GM23338 (cell line): ENCODE measurements around the gene QPCTL. TPM values are rescaled to one million over a fixed set of nuclear protein-coding genes. Genes with fewer than 3 reads are reported as not detected.

Source experiments
- ATAC-seq: fragments of 200-7000 bp; cut with Tn5 transposase; 3 replicates; pipeline ENCODE4 v1.9.1; 2020
- DNase-seq: peaks from one replicate; pipeline ENCODE4 v3.0.0-alpha.2; 2015; ENCODE audit warnings: low spot score
- H2AFZ ChIP-seq: fragments of 200-600 bp; sonication (generic); 2 replicates; pipeline ENCODE4 v1.8.0; 2016; ENCODE audit warnings: antibody characterized with exemption, mild to moderate bottlenecking, moderate library complexity
- H3F3A ChIP-seq: fragments of 200-600 bp; sonication (generic); replicated peaks from 2 replicates; pipeline ENCODE4 v1.8.0; 2017; ENCODE audit warnings: antibody characterized with exemption, mixed run types, low read depth
- H3K27ac ChIP-seq: fragments of 200-600 bp; sonication (generic); 2 replicates; pipeline ENCODE4 v1.6.1; 2016; ENCODE audit warnings: low read depth
- H3K27me3 ChIP-seq: fragments of 200-600 bp; sonication (generic); 2 replicates; pipeline ENCODE4 v1.8.0; 2016; ENCODE audit warnings: mild to moderate bottlenecking, mixed run types, moderate library complexity; ENCODE audit not compliant: insufficient read depth
- H3K36me3 ChIP-seq: fragments of 200-600 bp; sonication (generic); 2 replicates; pipeline ENCODE4 v1.8.0; 2016; ENCODE audit warnings: mild to moderate bottlenecking; ENCODE audit not compliant: insufficient read depth
- H3K4me1 ChIP-seq: fragments of 200-600 bp; sonication (generic); 2 replicates; pipeline ENCODE4 v1.8.0; 2016; ENCODE audit warnings: mild to moderate bottlenecking, moderate library complexity; ENCODE audit not compliant: insufficient read depth
- H3K4me2 ChIP-seq: fragments of 200-600 bp; sonication (generic); 2 replicates; pipeline ENCODE4 v1.7.1; 2017; ENCODE audit warnings: mixed run types
- H3K4me3 ChIP-seq: fragments of 200-600 bp; sonication (generic); 2 replicates; pipeline ENCODE4 v1.6.1; 2016; ENCODE audit warnings: mixed run types
- H3K79me2 ChIP-seq: fragments of 200-600 bp; sonication (generic); replicated peaks from 2 replicates; pipeline ENCODE4 v1.8.0; 2017; ENCODE audit warnings: mild to moderate bottlenecking; ENCODE audit not compliant: insufficient read depth
- H3K9me2 ChIP-seq: fragments of 200-600 bp; sonication (generic); 2 replicates; pipeline ENCODE4 v1.8.0; 2017; ENCODE audit not compliant: insufficient read depth
- H4K20me1 ChIP-seq: fragments of 200-600 bp; sonication (generic); replicated peaks from 2 replicates; pipeline ENCODE4 v1.8.0; 2017; ENCODE audit warnings: mild to moderate bottlenecking; ENCODE audit not compliant: insufficient read depth
- H3K27ac Mint-ChIP-seq: 2 replicates; pipeline ENCODE4 v1.8.0; 2020; ENCODE audit warnings: inconsistent platforms, mild to moderate bottlenecking, moderate library complexity, mixed read lengths
- H3K27me3 Mint-ChIP-seq: 3 replicates; pipeline ENCODE4 v1.8.0; 2022; ENCODE audit warnings: low read depth, mild to moderate bottlenecking, moderate library complexity, mixed read lengths, inconsistent platforms; ENCODE audit not compliant: insufficient read depth, poor library complexity
- H3K36me3 Mint-ChIP-seq: 3 replicates; pipeline ENCODE4 v1.8.0; 2021; ENCODE audit warnings: low read depth, mild to moderate bottlenecking, inconsistent platforms, moderate library complexity, mixed read lengths
- H3K4me1 Mint-ChIP-seq: 3 replicates; pipeline ENCODE4 v1.8.0; 2020; ENCODE audit warnings: mild to moderate bottlenecking, inconsistent platforms, mixed read lengths
- H3K4me3 Mint-ChIP-seq: 3 replicates; pipeline ENCODE4 v1.8.0; 2021; ENCODE audit warnings: moderate library complexity, mild to moderate bottlenecking, inconsistent platforms, mixed read lengths
- H3K9me3 Mint-ChIP-seq: 3 replicates; pipeline ENCODE4 v1.8.0; 2020; ENCODE audit warnings: moderate library complexity, mild to moderate bottlenecking, inconsistent platforms, mixed read lengths
- CREB1 ChIP-seq: fragments of 250-450 bp; sonication (Bioruptor Pico); IDR thresholded peaks from 2 replicates; pipeline ENCODE4 v1.5.0; 2020; ENCODE audit warnings: low read depth, mild to moderate bottlenecking, moderate library complexity
- EZH2 ChIP-seq: fragments of 200-600 bp; sonication (generic); IDR thresholded peaks from one replicate; pipeline ENCODE4 v1.8.0; 2017; ENCODE audit warnings: antibody characterized with exemption, mild to moderate bottlenecking, low read depth; ENCODE audit not compliant: unreplicated experiment
- EZH2phosphoT487 ChIP-seq: fragments of 200-600 bp; sonication (generic); IDR thresholded peaks from one replicate; pipeline ENCODE4 v1.8.1; 2018; ENCODE audit warnings: antibody characterized with exemption; ENCODE audit not compliant: unreplicated experiment
- JUNB ChIP-seq: IDR thresholded peaks from one replicate; pipeline ENCODE4 v1.6.1; 2016; ENCODE audit warnings: antibody characterized with exemption; ENCODE audit not compliant: unreplicated experiment
- NANOG ChIP-seq: IDR thresholded peaks from 2 replicates; pipeline ENCODE4 v1.6.1; 2016; ENCODE audit warnings: antibody characterized with exemption, borderline replicate concordance
- POLR2AphosphoS5 ChIP-seq: IDR thresholded peaks from 2 replicates; pipeline ENCODE4 v1.6.1; 2016; ENCODE audit warnings: antibody characterized with exemption, low read depth
- STAT1 ChIP-seq: IDR thresholded peaks from one replicate; pipeline ENCODE4 v1.6.1; 2016; ENCODE audit warnings: antibody characterized with exemption; ENCODE audit not compliant: unreplicated experiment
- ZNF114 ChIP-seq: fragments of 250-450 bp; sonication (Bioruptor Pico); IDR thresholded peaks from 2 replicates; pipeline ENCODE4 v1.5.0; 2020; ENCODE audit warnings: mild to moderate bottlenecking, moderate library complexity
- ZNF331 ChIP-seq: fragments of 250-450 bp; sonication (Bioruptor Pico); IDR thresholded peaks from 2 replicates; pipeline ENCODE4 v1.5.0; 2020; ENCODE audit warnings: low read depth, mild to moderate bottlenecking, moderate library complexity
- polyA plus RNA-seq: library from polyadenylated mRNA; unstranded; fragments of >200 nt; fragmentation: Nextera tagmentation; extraction: Ambion mirVana; gene quantifications from 2 replicates; pipeline ENCODE4 v1.2.1, GENCODE V29; 2016
- total RNA-seq: library from RNA; depleted of rRNA; stranded (reverse); fragments of >200 nt; shearing (Covaris generic); gene quantifications from 2 replicates; pipeline ENCODE4 v1.2.3, GENCODE V29; 2014
- TF ChIP-seq, protein P1 (sequence below): IDR thresholded peaks from one replicate; pipeline ENCODE4 v1.6.1; 2018; ENCODE audit warnings: antibody characterized with exemption; ENCODE audit not compliant: unreplicated experiment
- TF ChIP-seq, protein P2 (sequence below): IDR thresholded peaks from 2 replicates; pipeline ENCODE4 v1.6.1; 2016; ENCODE audit warnings: antibody characterized with exemption
- TF ChIP-seq, protein P3 (sequence below): fragments of 250-450 bp; sonication (Bioruptor Pico); IDR thresholded peaks from 2 replicates; pipeline ENCODE4 v1.5.0; 2020; ENCODE audit warnings: mild to moderate bottlenecking, moderate library complexity
- TF ChIP-seq, protein P4 (sequence below), 2 experiments: fragments of 200-600 bp in 1 of 2; sonication (generic) in 1 of 2; conservative IDR thresholded peaks; 2 replicates each; pipeline versions ENCODE4 v1.5.1 to v1.6.1; 2016 to 2017; ENCODE audit warnings: antibody characterized with exemption in 2 of 2, low read depth in 2 of 2, mild to moderate bottlenecking in 2 of 2, moderate library complexity in 1 of 2

The QPCTL gene
- total and polyA plus RNA-seq, 2 experiments from 2014 or later: 10.6 to 26.2 TPM

DNA sequence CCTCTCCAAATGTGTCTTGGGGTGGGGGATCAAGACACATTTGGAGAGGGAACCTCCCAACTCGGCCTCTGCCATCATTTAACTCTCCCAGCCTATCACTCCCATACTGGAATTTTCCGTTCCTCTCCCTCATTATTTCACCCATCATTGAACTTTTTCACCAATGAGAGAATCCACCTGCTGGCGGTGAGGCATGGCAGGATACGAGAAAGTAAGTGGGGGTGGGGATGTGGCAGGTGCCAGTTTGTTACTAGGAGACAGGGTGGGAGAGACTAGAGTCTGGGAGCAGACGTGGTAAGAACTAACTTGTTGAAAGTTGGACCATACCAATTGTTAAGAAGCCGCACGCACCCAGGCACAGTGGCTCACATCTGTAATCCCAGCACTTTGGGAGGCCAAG is 17.5 kb upstream of the QPCTL start:
- Mint-ChIP-seq H3K4me3 (no peak overlapping the region; the same call in 2 of the 3 replicates), H3K4me1 (peaks cover 13% of the 10 kb centered on the region), H3K27ac (no peak overlapping the region), H3K9me3 (no peaks in the 10 kb centered on the region; the same call in 2 of the 3 replicates), H3K27me3 (peaks cover 43% of the 10 kb centered on the region), H3K36me3 (no peaks in the 10 kb centered on the region)
- Histone ChIP-seq H3K27ac (no peak overlapping the region), H3K79me2 (no peaks in the 10 kb centered on the region), H3K36me3 (no peaks in the 10 kb centered on the region), H4K20me1 (no peaks in the 10 kb centered on the region; the same call in 1 of the 2 replicates), H3K4me3 (no peak overlapping the region), H3K27me3 (peaks cover 29% of the 10 kb centered on the region), H3F3A (peaks cover 13% of the 10 kb centered on the region), H2AFZ (no peak overlapping the region), H3K4me1 (peaks cover 5% of the 10 kb centered on the region; the same call in 1 of the 2 replicates), H3K4me2 (no peak overlapping the region), H3K9me2 (no peaks in the 10 kb centered on the region)
- ATAC-seq: no peak
- TF ChIP-seq ZNF114 (CRISPR knock-in tag) (no peak), EZH2phosphoT487 (no peak), EZH2 (no peak), JUNB (no peak), NANOG (no peak), STAT1 (no peak), ZNF331 (CRISPR knock-in tag) (no peak), POLR2AphosphoS5 (no peak), CREB1 (no peak)
- TF ChIP-seq, protein P1, sequence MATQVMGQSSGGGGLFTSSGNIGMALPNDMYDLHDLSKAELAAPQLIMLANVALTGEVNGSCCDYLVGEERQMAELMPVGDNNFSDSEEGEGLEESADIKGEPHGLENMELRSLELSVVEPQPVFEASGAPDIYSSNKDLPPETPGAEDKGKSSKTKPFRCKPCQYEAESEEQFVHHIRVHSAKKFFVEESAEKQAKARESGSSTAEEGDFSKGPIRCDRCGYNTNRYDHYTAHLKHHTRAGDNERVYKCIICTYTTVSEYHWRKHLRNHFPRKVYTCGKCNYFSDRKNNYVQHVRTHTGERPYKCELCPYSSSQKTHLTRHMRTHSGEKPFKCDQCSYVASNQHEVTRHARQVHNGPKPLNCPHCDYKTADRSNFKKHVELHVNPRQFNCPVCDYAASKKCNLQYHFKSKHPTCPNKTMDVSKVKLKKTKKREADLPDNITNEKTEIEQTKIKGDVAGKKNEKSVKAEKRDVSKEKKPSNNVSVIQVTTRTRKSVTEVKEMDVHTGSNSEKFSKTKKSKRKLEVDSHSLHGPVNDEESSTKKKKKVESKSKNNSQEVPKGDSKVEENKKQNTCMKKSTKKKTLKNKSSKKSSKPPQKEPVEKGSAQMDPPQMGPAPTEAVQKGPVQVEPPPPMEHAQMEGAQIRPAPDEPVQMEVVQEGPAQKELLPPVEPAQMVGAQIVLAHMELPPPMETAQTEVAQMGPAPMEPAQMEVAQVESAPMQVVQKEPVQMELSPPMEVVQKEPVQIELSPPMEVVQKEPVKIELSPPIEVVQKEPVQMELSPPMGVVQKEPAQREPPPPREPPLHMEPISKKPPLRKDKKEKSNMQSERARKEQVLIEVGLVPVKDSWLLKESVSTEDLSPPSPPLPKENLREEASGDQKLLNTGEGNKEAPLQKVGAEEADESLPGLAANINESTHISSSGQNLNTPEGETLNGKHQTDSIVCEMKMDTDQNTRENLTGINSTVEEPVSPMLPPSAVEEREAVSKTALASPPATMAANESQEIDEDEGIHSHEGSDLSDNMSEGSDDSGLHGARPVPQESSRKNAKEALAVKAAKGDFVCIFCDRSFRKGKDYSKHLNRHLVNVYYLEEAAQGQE: no peak
- TF ChIP-seq, protein P2, sequence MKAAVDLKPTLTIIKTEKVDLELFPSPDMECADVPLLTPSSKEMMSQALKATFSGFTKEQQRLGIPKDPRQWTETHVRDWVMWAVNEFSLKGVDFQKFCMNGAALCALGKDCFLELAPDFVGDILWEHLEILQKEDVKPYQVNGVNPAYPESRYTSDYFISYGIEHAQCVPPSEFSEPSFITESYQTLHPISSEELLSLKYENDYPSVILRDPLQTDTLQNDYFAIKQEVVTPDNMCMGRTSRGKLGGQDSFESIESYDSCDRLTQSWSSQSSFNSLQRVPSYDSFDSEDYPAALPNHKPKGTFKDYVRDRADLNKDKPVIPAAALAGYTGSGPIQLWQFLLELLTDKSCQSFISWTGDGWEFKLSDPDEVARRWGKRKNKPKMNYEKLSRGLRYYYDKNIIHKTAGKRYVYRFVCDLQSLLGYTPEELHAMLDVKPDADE: no peak
- TF ChIP-seq, protein P3, sequence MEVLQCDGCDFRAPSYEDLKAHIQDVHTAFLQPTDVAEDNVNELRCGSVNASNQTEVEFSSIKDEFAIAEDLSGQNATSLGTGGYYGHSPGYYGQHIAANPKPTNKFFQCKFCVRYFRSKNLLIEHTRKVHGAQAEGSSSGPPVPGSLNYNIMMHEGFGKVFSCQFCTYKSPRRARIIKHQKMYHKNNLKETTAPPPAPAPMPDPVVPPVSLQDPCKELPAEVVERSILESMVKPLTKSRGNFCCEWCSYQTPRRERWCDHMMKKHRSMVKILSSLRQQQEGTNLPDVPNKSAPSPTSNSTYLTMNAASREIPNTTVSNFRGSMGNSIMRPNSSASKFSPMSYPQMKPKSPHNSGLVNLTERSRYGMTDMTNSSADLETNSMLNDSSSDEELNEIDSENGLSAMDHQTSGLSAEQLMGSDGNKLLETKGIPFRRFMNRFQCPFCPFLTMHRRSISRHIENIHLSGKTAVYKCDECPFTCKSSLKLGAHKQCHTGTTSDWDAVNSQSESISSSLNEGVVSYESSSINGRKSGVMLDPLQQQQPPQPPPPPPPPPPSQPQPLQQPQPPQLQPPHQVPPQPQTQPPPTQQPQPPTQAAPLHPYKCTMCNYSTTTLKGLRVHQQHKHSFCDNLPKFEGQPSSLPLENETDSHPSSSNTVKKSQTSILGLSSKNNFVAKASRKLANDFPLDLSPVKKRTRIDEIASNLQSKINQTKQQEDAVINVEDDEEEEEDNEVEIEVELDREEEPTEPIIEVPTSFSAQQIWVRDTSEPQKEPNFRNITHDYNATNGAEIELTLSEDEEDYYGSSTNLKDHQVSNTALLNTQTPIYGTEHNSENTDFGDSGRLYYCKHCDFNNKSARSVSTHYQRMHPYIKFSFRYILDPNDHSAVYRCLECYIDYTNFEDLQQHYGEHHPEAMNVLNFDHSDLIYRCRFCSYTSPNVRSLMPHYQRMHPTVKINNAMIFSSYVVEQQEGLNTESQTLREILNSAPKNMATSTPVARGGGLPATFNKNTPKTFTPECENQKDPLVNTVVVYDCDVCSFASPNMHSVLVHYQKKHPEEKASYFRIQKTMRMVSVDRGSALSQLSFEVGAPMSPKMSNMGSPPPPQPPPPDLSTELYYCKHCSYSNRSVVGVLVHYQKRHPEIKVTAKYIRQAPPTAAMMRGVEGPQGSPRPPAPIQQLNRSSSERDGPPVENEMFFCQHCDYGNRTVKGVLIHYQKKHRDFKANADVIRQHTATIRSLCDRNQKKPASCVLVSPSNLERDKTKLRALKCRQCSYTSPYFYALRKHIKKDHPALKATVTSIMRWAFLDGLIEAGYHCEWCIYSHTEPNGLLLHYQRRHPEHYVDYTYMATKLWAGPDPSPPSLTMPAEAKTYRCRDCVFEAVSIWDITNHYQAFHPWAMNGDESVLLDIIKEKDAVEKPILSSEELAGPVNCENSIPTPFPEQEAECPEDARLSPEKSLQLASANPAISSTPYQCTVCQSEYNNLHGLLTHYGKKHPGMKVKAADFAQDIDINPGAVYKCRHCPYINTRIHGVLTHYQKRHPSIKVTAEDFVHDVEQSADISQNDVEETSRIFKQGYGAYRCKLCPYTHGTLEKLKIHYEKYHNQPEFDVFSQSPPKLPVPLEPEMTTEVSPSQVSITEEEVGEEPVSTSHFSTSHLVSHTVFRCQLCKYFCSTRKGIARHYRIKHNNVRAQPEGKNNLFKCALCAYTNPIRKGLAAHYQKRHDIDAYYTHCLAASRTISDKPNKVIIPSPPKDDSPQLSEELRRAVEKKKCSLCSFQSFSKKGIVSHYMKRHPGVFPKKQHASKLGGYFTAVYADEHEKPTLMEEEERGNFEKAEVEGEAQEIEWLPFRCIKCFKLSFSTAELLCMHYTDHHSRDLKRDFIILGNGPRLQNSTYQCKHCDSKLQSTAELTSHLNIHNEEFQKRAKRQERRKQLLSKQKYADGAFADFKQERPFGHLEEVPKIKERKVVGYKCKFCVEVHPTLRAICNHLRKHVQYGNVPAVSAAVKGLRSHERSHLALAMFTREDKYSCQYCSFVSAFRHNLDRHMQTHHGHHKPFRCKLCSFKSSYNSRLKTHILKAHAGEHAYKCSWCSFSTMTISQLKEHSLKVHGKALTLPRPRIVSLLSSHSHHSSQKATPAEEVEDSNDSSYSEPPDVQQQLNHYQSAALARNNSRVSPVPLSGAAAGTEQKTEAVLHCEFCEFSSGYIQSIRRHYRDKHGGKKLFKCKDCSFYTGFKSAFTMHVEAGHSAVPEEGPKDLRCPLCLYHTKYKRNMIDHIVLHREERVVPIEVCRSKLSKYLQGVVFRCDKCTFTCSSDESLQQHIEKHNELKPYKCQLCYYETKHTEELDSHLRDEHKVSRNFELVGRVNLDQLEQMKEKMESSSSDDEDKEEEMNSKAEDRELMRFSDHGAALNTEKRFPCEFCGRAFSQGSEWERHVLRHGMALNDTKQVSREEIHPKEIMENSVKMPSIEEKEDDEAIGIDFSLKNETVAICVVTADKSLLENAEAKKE (CRISPR knock-in tag): no peak
- TF ChIP-seq, protein P4, sequence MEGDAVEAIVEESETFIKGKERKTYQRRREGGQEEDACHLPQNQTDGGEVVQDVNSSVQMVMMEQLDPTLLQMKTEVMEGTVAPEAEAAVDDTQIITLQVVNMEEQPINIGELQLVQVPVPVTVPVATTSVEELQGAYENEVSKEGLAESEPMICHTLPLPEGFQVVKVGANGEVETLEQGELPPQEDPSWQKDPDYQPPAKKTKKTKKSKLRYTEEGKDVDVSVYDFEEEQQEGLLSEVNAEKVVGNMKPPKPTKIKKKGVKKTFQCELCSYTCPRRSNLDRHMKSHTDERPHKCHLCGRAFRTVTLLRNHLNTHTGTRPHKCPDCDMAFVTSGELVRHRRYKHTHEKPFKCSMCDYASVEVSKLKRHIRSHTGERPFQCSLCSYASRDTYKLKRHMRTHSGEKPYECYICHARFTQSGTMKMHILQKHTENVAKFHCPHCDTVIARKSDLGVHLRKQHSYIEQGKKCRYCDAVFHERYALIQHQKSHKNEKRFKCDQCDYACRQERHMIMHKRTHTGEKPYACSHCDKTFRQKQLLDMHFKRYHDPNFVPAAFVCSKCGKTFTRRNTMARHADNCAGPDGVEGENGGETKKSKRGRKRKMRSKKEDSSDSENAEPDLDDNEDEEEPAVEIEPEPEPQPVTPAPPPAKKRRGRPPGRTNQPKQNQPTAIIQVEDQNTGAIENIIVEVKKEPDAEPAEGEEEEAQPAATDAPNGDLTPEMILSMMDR (conservative IDR thresholded peaks at IDR 0.05; ENCODE audit: low read depth in 2 of 2): no peak
- DNase-seq: no peak
